ENCODE data around the gene TM9SF1.

Gene TM9SF1

DNA sequence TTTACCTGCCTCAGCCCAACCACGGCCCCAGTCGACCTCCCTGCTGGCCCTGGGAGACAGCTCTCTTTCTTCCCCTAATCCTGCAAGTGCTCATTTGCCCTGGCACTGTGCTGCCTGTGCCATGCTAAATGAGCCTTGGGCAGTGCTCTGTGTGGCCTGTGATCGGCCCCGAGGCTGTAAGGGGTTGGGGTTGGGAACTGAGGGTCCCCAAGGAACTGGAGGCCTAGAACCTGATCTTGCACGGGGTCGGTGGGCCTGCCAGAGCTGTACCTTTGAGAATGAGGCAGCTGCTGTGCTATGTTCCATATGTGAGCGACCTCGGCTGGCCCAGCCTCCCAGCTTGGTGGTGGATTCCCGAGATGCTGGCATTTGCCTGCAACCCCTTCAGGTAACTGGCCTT, 45.2 kb downstream of the TM9SF1 start:
- DNase-seq = no peak

DNA sequence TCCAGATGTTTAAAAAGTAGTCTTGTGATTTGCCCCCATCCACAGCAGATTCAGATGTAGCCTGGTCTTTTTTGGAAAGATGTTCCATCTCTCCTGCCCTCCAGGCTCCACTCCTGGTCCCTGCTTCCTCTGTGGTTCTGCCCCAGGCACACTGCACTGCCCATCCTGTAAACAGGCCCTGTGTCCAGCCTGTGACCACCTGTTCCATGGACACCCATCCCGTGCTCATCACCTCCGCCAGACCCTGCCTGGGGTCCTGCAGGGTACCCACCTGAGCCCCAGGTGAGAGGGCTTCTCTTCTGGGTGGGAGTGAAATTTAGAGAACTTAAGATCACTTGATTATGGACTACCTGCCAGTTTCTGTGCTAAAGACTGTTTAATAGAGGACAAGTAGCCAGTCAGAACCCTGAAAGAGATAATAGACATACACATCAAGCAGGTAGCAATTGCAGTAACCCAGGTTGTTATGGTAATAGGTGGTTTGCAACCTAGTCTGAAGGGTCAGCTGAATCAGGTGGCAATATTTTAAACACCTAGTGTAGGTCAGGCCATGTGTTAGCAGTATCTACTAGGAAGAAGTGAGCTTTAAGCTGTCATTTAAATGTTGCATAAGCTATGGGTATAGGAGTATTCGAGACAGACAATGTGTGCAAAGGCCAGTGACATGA, 45.8 kb downstream of the TM9SF1 start:
- no peak for DNase-seq

DNA sequence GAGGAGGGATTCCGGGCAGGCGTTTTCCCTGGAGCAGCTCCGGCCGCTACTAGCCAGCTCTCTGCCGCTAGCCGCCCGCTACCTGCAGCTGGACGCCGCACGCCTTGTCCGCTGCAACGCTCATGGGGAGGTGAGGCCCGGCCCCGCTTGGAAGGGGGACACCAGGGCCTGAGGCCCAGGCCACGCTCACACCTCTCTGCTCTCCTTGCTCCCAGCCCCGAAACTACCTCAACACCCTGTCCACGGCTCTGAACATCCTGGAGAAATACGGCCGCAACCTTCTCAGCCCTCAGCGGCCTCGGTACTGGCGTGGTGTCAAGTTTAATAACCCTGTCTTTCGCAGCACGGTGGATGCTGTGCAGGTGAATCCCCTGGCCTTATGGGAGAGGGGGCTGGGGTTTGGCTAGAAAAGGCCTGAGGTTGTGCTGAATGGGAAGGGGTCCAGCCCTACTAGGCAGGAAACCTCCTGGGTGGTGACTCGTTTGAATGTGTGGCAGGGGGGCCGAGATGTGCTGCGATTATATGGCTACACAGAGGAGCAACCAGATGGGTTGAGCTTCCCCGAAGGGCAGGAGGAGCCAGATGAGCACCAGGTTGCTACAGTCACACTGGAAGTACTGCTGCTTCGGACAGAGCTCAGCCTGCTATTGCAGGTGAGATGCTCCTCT, 47.3 kb downstream of the TM9SF1 start:
- DNase-seq = no peak

DNA sequence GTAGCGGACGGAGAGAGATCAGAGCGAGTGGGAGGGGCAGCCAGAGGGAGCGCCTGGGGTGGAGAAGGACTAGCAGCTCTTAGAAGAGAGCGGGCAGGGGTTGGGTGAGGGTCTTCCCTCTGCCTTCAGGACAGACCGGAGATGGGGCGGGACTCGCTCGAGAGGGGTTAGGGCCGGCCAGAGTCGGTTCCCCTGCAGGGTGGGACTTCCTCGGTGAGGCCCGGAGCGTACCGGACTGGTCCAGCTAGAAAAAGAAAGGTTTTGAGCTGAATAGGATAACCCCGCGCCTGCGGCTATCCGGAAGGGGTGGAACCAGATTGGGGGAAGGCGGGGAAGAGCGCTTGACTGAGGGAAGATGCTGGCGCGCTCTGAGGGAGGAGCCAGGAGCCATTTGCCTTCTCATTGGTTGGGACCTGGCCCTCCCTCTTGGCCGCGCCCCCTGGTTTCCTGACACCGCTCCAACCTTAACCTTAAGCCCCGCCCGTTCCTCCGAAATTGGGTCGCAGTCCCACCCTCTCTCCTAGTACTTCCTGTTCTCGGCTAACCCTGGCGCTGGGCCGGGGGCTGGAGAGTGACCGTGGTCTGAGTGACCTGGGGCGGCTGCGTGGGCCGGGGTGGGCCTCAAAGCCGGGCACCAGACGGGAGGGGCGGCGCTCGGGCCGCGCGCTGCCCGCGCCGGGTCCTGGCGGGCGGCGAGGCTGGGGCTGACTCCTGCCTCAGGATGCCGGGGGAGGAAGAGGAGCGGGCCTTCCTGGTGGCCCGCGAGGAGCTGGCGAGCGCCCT, 48.1 kb downstream of the TM9SF1 start, which contains the start of gene RNF31:
Gene RNF31, plus strand, starts transcription at position 521 of the 783 bp plus-strand sequence. Its CDS starts 201 bp downstream, at position 722.
- DNase-seq = peak; percentile 99

GRCh38 chr14:24146453-24146977, 48.7 kb downstream of the TM9SF1 start, which contains the start of gene PSME2:
TSS of gene PSME2 (minus strand) at chr14:24146610. CDS start at chr14:24146581, 29 bp downstream.
- DNase-seq = peak; percentile 82

DNA sequence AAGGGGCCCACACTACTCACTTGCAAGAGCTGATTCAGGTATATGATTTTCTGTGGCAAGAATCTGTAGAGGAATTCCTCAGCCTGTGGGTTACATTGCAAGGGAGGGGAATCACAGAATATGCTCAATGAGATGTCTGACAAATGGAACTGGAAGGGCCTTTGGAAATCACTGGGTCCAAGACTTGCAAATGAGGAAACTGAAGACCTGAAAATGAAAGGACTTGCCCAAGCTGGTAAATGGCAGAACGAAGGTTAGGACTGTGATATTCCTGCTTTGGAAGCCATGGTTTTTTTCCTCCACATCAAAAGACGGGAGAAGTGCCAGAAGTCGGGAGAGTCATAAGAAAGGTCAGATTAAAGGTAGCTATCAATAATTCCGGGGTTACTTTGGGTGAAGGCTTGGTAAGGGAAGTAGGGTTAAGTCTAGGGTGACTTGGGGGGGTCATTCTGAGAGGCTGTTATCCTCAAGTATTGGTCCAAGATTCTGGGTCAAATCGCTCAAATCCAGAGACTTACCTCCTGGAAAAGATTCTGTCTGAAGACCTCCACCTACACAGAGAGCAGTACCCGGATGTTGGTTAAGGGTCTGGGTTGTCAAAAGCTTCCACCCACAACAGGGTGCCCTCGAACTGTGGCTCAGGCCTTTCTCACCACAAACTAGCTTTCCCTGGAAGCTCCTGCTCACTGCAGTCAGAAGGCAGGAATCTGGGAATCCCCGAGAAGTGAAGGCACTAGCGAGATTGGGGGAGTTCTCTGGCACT, 49.4 kb downstream of the TM9SF1 start:
- DNase-seq = no peak

DNA sequence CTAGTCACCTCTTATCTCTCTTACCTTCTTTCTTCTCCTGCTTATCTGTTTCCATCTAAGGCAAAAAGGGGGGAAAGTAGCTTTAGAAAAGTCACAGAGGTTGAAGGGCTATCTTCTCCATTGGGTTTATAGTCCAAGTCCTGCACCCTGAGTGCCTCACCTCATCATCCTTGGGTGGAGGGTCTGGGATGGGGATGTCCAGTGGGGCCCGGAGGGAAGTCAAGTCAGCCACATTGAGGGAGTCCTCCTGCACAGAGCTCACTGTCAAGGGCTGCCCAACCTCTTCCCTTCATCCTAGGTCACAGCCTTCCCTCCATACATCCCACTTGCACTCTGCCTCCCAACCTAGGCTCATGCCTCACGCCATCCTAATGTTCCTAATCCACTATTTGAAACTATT, 50.0 kb downstream of the TM9SF1 start:
- no peak for DNase-seq

DNA sequence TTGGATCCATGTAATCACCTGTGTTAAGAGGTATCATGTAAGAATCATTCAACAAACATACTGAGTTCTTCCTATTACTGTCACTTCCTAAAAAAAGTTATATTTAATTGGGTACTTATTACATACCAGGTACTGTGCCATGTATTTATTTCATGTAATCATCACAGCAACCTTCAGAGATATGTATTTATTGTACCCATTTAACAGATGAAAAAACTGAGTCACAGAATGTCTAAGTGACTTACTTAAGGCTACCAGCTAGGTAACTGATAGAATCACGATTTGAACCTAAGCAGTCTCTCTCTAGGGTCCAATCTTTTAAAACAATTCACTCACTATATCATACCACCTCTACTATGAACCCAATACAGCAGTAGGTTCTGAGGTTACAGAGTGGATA, 50.8 kb downstream of the TM9SF1 start:
- no peak for DNase-seq

GRCh38 chr14:24143511-24143910, 51.7 kb downstream of the TM9SF1 start:
- DNase-seq = no peak

DNA sequence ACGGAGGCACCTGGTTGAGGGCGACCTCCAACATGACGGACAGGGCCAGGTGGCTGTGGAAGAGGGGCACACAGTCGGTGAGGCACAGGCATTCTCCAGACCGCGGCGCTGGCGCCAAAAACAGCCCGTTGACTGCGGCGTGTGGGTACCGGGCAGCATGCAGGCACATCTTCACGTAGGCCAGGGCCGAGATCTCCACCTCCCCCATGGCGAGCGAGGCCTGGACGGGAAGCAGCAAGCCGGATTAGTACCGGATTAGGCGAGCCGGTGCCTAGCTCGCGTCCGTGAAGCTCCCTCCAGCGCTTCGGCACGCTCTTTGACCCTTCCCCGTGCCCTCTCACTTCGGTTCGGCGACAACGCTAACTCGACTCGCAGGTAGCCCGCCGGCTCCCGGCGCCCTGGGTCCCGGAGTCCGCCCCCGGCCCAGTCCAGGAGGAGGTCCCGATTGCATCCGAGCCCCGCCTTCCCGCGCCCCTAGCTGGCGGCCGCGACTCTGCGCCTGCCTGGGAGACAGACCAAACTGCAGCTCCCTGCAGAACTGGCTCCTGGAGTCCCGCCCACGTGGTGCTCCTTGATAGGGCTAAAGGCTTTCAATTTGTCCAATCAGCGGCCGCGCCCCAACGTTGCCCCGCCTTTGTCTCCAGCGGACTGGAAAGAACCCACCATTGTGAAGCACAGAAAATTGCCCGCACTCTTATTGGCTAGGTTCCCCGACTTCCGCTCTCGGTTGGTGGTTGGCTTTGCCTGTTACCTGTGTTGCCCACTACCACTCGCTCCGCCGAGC, 54.0 kb downstream of the TM9SF1 start, which contains the start of gene EMC9:
Gene EMC9, minus strand, starts transcription at position 495 of the 784 bp plus-strand sequence. Its CDS starts 287 bp downstream, at position 208.
- peak; percentile 100 for DNase-seq

GRCh38 chr14:24139272-24139934, 55.8 kb downstream of the TM9SF1 start:
- DNase-seq = no peak
